ENCODE data around the gene TMX2. TPM values are rescaled to one million over a fixed set of nuclear protein-coding genes. Genes with fewer than 3 reads are reported as not detected.

Gene TMX2
- total RNA-seq, 4 donors from 2014 or later = 44.0 to 82.0 (median 70.9) TPM

- Histone ChIP-seq H3K27me3 (no peaks in the 10 kb centered on the region), H3K4me1 (peaks cover 45 to 100% (median 71%) of the 10 kb centered on the region in 3 donors), H3K36me3 (peaks cover 0 to 38% (median 0%) of the 10 kb centered on the region in 3 donors), H3K9me3 (no peaks in the 10 kb centered on the region), H3K27ac (peak overlapping the region; percentile 64 to 92 (median 80)), H3K4me3 (no peak overlapping the region)
- TF ChIP-seq CTCF (IDR thresholded peaks at IDR 0.05) (no peak), POLR2A (IDR thresholded peaks at IDR 0.05) (no peak)
- intact Hi-C loops (cut with DNase I) = no loop called here
- no peak for DNase-seq
- 33 to 52% methylated on average over 4 of the region's 4 CpGs for WGBS, 2 donors
These were observed 74.7 kb downstream of the TMX2 start for GRCh38 chr11:57787006-57787604.

- Histone ChIP-seq H3K36me3 (peaks cover 0 to 36% (median 0%) of the 10 kb centered on the region in 3 donors), H3K27me3 (no peaks in the 10 kb centered on the region), H3K4me1 (peaks cover 50 to 100% (median 71%) of the 10 kb centered on the region in 3 donors), H3K4me3 (peak overlapping the region in 1 of 4 donors; percentile 9), H3K9me3 (no peaks in the 10 kb centered on the region), H3K27ac (peak overlapping the region; percentile 64 to 92 (median 80))
- no peak for TF ChIP-seq POLR2A (IDR thresholded peaks at IDR 0.05)
- no peak for TF ChIP-seq CTCF (IDR thresholded peaks at IDR 0.05)
- DNase-seq = no peak
- WGBS, 2 donors = 14 to 51% methylated on average over 4 to 6 of the region's 6 CpGs
- intact Hi-C loops (cut with DNase I) = no loop called here
These were observed 75.7 kb downstream of the TMX2 start for GRCh38 chr11:57787920-57788702.

DNA sequence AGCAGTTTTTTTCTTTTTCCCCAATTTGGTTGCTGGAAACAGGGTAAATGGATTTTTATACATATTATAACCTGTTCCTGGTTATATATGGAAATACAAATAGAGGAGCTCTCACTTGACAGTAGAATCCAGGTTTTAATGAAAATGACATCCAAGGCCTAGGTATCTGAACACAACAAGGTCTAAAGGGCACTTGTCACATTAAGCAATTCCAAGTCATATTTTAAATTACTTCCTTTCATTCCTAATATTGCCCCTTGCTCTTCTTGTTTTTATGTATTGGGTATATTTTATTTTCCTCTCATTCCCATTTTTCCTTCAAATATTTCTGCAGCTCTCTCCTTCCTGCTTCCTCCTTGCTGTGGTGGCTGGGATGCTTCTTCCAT lies 76.3 kb downstream of the TMX2 start:
- Histone ChIP-seq H3K9me3 (no peaks in the 10 kb centered on the region), H3K4me3 (no peak overlapping the region), H3K4me1 (peaks cover 48 to 100% (median 73%) of the 10 kb centered on the region in 3 donors), H3K36me3 (peaks cover 0 to 34% (median 0%) of the 10 kb centered on the region in 3 donors), H3K27me3 (no peaks in the 10 kb centered on the region), H3K27ac (peak overlapping the region; percentile 2 to 92 (median 80))
- intact Hi-C loops (cut with DNase I) = no loop called here
- DNase-seq = no peak
- TF ChIP-seq CTCF (IDR thresholded peaks at IDR 0.05) (no peak), POLR2A (IDR thresholded peaks at IDR 0.05) (no peak)

Small RNAs within 50 kb of the gene (small RNA-seq; reads per million reads assigned to genes)
- 0 reads per million in 4 donors for gene TMX2-CTNND1

Other genes with a start within 250 kb of the TMX2 start
- gene SLC43A1, start 196.9 kb upstream of the TMX2 start, total RNA-seq = 10 to 100 TPM in 1 of 4 donors, 1 to 10 TPM in 3; 1.8 to 11.4 (median 4.1) TPM
- 10 to 100 TPM; 33.0 to 47.3 (median 38.7) TPM for gene TIMM10, start 181.8 kb upstream of the TMX2 start, total RNA-seq
- gene SMTNL1, start 175.0 kb upstream of the TMX2 start, total RNA-seq = not detected
- 10 to 100 TPM; 11.0 to 46.4 (median 22.0) TPM for gene UBE2L6, start 144.9 kb upstream of the TMX2 start, total RNA-seq
- 100 to 1,000 TPM in 2 of 4 donors, 10 to 100 TPM in 1, 1 to 10 TPM in 1; 9.6 to 376 (median 78.4) TPM for gene SERPING1, start 114.9 kb upstream of the TMX2 start, total RNA-seq
- under 1 TPM in 2 of 4 donors, not detected in 2; 0.56 to 0.95 TPM for gene YPEL4, start 62.7 kb upstream of the TMX2 start, total RNA-seq
- 10 to 100 TPM in 3 of 4 donors, 1 to 10 TPM in 1; 9.5 to 26.6 (median 14.7) TPM for gene CLP1, start 54.8 kb upstream of the TMX2 start, total RNA-seq
- gene ZDHHC5, start 44.5 kb upstream of the TMX2 start, total RNA-seq = 10 to 100 TPM; 61.4 to 98.4 (median 76.7) TPM
- 10 to 100 TPM in 2 of 4 donors, 1 to 10 TPM in 2; 8.0 to 21.2 (median 9.8) TPM for gene MED19, start 378 bp upstream of the TMX2 start, total RNA-seq
- gene SELENOH, start 28.9 kb downstream of the TMX2 start, total RNA-seq = 100 to 1,000 TPM in 2 of 4 donors, 10 to 100 TPM in 2; 75.2 to 166 (median 112) TPM
- gene BTBD18, start 39.2 kb downstream of the TMX2 start, total RNA-seq = not detected
- gene CTNND1, start 49.2 kb downstream of the TMX2 start, total RNA-seq = 100 to 1,000 TPM; 230 to 308 (median 271) TPM

All from esophagus squamous epithelium (tissue), 5 donors.